HCT116 (cell line): ENCODE data around the gene FCER1G. TPM values are rescaled to one million over a fixed set of nuclear protein-coding genes. Genes with fewer than 3 reads are reported as not detected.

ENCODE experiments used
- ATAC-seq: fragments of 200-7000 bp; cut with Tn5 transposase; 2 replicates; pipeline ENCODE4 v1.9.1; 2020; ENCODE audit warnings: mild to moderate bottlenecking, moderate library complexity
- BruUV-seq: library from RNA; stranded (reverse); fragments of 400-500 nt; replicated peaks from 2 replicates; lab custom pipeline; 2021; lab: Mats Ljungman, UMichigan
- CTCF ChIA-PET: fragments of 300-600 bp; sonication (Branson Sonifier 250); formaldehyde crosslinking; loops from one replicate; lab custom pipeline; 2021; ENCODE audit warnings: antibody characterized with exemption; lab: Charles Lee
- POLR2A ChIA-PET: fragments of 300-600, 350-600 bp; sonication (Branson Sonifier 250); formaldehyde crosslinking; loops from one replicate; lab custom pipeline; 2021; ENCODE audit warnings: antibody characterized with exemption; lab: Charles Lee
- RAD21 ChIA-PET, 2 experiments: fragments of 300-600 bp; sonication (Branson Sonifier 250); formaldehyde crosslinking; loops; one replicate each; lab custom pipeline; 2023; ENCODE audit warnings: low total read pairs in 2 of 2; ENCODE audit not compliant: uncharacterized antibody in 2 of 2, unreplicated experiment in 2 of 2, low non-redundant PET in 1 of 2; lab: Charles Lee
- DNase-seq: peaks from one replicate; pipeline ENCODE4 v3.0.0-alpha.2; 2010; ENCODE audit warnings: low read depth, low spot score
- H2AFZ ChIP-seq: fragments of 200-600 bp; shearing (Covaris generic), sonication (generic); 2 replicates; pipeline ENCODE4 v1.6.1; 2017; ENCODE audit warnings: low read depth, mixed run types, mixed read lengths, antibody characterized with exemption, low read length; ENCODE audit not compliant: poor library complexity, severe bottlenecking
- H3K27ac ChIP-seq: 2 replicates; pipeline ENCODE4 v1.5.1; 2012; ENCODE audit warnings: low read depth, low read length
- H3K27me3 ChIP-seq: fragments of 200-600 bp; sonication (generic); 2 replicates; pipeline ENCODE4 v1.6.1; 2016; ENCODE audit warnings: mixed run types, low read length, mixed read lengths; ENCODE audit not compliant: insufficient read depth
- H3K36me3 ChIP-seq, 2 experiments: fragments of 200-500 bp in 1 of 2; fragments of 200-600 bp in 1 of 2; sonication (Bioruptor generic) in 1 of 2; sonication (generic) in 1 of 2; 2 replicates each; pipeline versions ENCODE4 v1.5.1 to v1.6.1; 2014 to 2016; ENCODE audit warnings: low read length in 2 of 2, inconsistent platforms in 1 of 2, mixed read lengths in 1 of 2, mixed run types in 1 of 2; ENCODE audit not compliant: insufficient read depth in 2 of 2, control insufficient read depth in 1 of 2
- H3K4me1 ChIP-seq, 2 experiments: fragments of 200-600 bp in 1 of 2; sonication (generic) in 1 of 2; 2 replicates each; pipeline versions ENCODE4 v1.5.1 to v1.6.1; 2012 to 2017; ENCODE audit warnings: low read length in 2 of 2, inconsistent platforms in 1 of 2, mild to moderate bottlenecking in 1 of 2, mixed read lengths in 1 of 2, mixed run types in 1 of 2, moderate library complexity in 1 of 2; ENCODE audit not compliant: insufficient read depth in 2 of 2, control insufficient read depth in 1 of 2
- H3K4me2 ChIP-seq: fragments of 200-600 bp; sonication (generic); 2 replicates; pipeline ENCODE4 v1.6.1; 2017; ENCODE audit warnings: mixed run types, low read length, mixed read lengths
- H3K4me3 ChIP-seq, 2 experiments: fragments of 200-600 bp in 1 of 2; sonication (generic) in 1 of 2; replicated peaks in 1 of 2; 2 replicates each; pipeline ENCODE4 v1.5.1; 2011 to 2016; ENCODE audit warnings: low read length in 2 of 2, control low read depth in 1 of 2, low read depth in 1 of 2, mild to moderate bottlenecking in 1 of 2, mixed read lengths in 1 of 2, mixed run types in 1 of 2
- H3K79me2 ChIP-seq: fragments of 200-600 bp; sonication (generic); 2 replicates; pipeline ENCODE4 v1.6.1; 2017; ENCODE audit warnings: mild to moderate bottlenecking, mixed run types, low read length, moderate library complexity, mixed read lengths; ENCODE audit not compliant: insufficient read depth
- H3K9ac ChIP-seq: fragments of 200-600 bp; sonication (generic); 2 replicates; pipeline ENCODE4 v1.6.1; 2016; ENCODE audit warnings: low read length, mixed read lengths
- H3K9me2 ChIP-seq: fragments of 200-600 bp; sonication (generic), shearing (Covaris generic); 2 replicates; pipeline ENCODE4 v1.6.1; 2017; ENCODE audit warnings: mixed run types, mild to moderate bottlenecking, moderate library complexity; ENCODE audit not compliant: insufficient read depth
- H3K9me3 ChIP-seq, 2 experiments: fragments of 200-500 bp in 1 of 2; fragments of 200-600 bp in 1 of 2; sonication (Bioruptor generic) in 1 of 2; sonication (generic) in 1 of 2; 2 replicates each; pipeline ENCODE4 v1.6.1; 2014 to 2017; ENCODE audit warnings: low read length in 2 of 2, mixed read lengths in 2 of 2, inconsistent platforms in 1 of 2, low read depth in 1 of 2, mild to moderate bottlenecking in 1 of 2, mixed run types in 1 of 2, moderate library complexity in 1 of 2; ENCODE audit not compliant: control insufficient read depth in 1 of 2, insufficient read depth in 1 of 2
- H4K20me1 ChIP-seq: fragments of 200-600 bp; sonication (generic), shearing (Covaris generic); 2 replicates; pipeline ENCODE4 v1.6.1; 2017; ENCODE audit warnings: mixed run types, mild to moderate bottlenecking, moderate library complexity; ENCODE audit not compliant: insufficient read depth
- ATF3 ChIP-seq: IDR thresholded peaks from 2 replicates; pipeline ENCODE4 v1.6.1; 2012
- CTCF ChIP-seq, 3 experiments: fragments of 200-600 bp in 1 of 3; sonication (generic) in 1 of 3; IDR thresholded peaks in 2 of 3; conservative IDR thresholded peaks in 1 of 3; 2 replicates each; pipeline ENCODE4 v1.5.1; 2012 to 2017; ENCODE audit warnings: low read depth in 2 of 3, low read length in 2 of 3, antibody characterized with exemption in 1 of 3, borderline replicate concordance in 1 of 3, control low read depth in 1 of 3, mild to moderate bottlenecking in 1 of 3, mixed read lengths in 1 of 3, mixed run types in 1 of 3, moderate library complexity in 1 of 3; ENCODE audit not compliant: insufficient read depth in 1 of 3
- EGR1 ChIP-seq: IDR thresholded peaks from 2 replicates; pipeline ENCODE4 v1.6.1; 2012; ENCODE audit warnings: low read depth
- ELF1 ChIP-seq: IDR thresholded peaks from 2 replicates; pipeline ENCODE4 v1.6.1; 2012; ENCODE audit warnings: low read depth, borderline replicate concordance
- EZH2 ChIP-seq: fragments of 200-600 bp; sonication (generic); IDR thresholded peaks from 2 replicates; pipeline ENCODE4 v1.6.1; 2017; ENCODE audit warnings: antibody characterized with exemption, mixed run types
- FOSL1 ChIP-seq: IDR thresholded peaks from 2 replicates; pipeline ENCODE4 v1.6.1; 2012; ENCODE audit warnings: low read depth
- JUND ChIP-seq: IDR thresholded peaks from 2 replicates; pipeline ENCODE4 v1.6.1; 2012
- MAX ChIP-seq: IDR thresholded peaks from 2 replicates; pipeline ENCODE4 v1.6.1; 2012
- POLR2A ChIP-seq: IDR thresholded peaks from 2 replicates; pipeline ENCODE4 v1.7.0; 2011; ENCODE audit warnings: borderline replicate concordance; ENCODE audit not compliant: insufficient read depth, insufficient read length; ENCODE audit errors: extremely low read depth
- POLR2AphosphoS5 ChIP-seq: IDR thresholded peaks from 2 replicates; pipeline ENCODE4 v1.6.1; 2011; ENCODE audit warnings: mild to moderate bottlenecking, low read depth, low read length, moderate library complexity
- RAD21 ChIP-seq: IDR thresholded peaks from 2 replicates; pipeline ENCODE4 v1.6.1; 2012; ENCODE audit warnings: low read depth, mild to moderate bottlenecking
- REST ChIP-seq: IDR thresholded peaks from 2 replicates; pipeline ENCODE4 v1.6.1; 2012; ENCODE audit warnings: low read depth
- SIN3A ChIP-seq: IDR thresholded peaks from 2 replicates; pipeline ENCODE4 v1.6.1; 2012; ENCODE audit warnings: low read depth
- SP1 ChIP-seq: IDR thresholded peaks from 2 replicates; pipeline ENCODE4 v1.6.1; 2012; ENCODE audit warnings: low read depth
- SRF ChIP-seq: IDR thresholded peaks from 2 replicates; pipeline ENCODE4 v1.6.1; 2012; ENCODE audit warnings: low read depth
- YY1 ChIP-seq: IDR thresholded peaks from 2 replicates; pipeline ENCODE4 v1.6.1; 2011; ENCODE audit warnings: low read length, low read depth, moderate library complexity, mild to moderate bottlenecking; ENCODE audit not compliant: insufficient replicate concordance; ENCODE audit errors: extremely low read depth
- ZBTB33 ChIP-seq: IDR thresholded peaks from 2 replicates; pipeline ENCODE4 v1.6.1; 2011; ENCODE audit warnings: mild to moderate bottlenecking, low read length, moderate library complexity; ENCODE audit not compliant: insufficient replicate concordance; ENCODE audit errors: extremely low read depth
- ZNF274 ChIP-seq: fragments of 200-500 bp; sonication (Bioruptor generic); IDR thresholded peaks from 2 replicates; pipeline ENCODE4 v1.6.1; 2014; ENCODE audit warnings: mild to moderate bottlenecking, low read depth, low read length, inconsistent platforms
- intact Hi-C: fragments of 100-400 bp; cut with micrococcal nuclease; formaldehyde crosslinking; loops from 2 replicates; pipeline ENCODE4 v1.10.0; 2022
- total RNA-seq: library from RNA; stranded (reverse); gene quantifications from one replicate; pipeline ENCODE4 v1.2.1, GENCODE V29; 2021; ENCODE audit not compliant: unreplicated experiment

FCER1G gene
- total RNA-seq, 1 experiment from 2014 or later = 0.86 TPM

GRCh38 chr1:161198897-161199431, 16.1 kb upstream of the FCER1G start, which contains the start of gene ADAMTS4:
Gene ADAMTS4 (minus strand): TSS chr1:161199054. CDS start chr1:161198627, 427 bp downstream.
- Histone ChIP-seq H3K9me3 (no peaks in the 10 kb centered on the region), H2AFZ (no peak within 1 kb of the TSS), H3K36me3 (peaks cover under 1 to 7% of the 10 kb centered on the region in 2 experiments; a peak in 2 of 4 replicates), H3K4me1 (peaks cover 8 to 38% of the 10 kb centered on the region in 2 experiments; a peak in 3 of 4 replicates), H4K20me1 (no peaks in the 10 kb centered on the region), H3K4me2 (no peak within 1 kb of the TSS), H3K27me3 (no peaks in the 10 kb centered on the region), H3K79me2 (peaks cover 17% of the 10 kb centered on the region), H3K9ac (no peak within 1 kb of the TSS), H3K4me3 (no peak within 1 kb of the TSS), H3K27ac (no peak within 1 kb of the TSS), H3K9me2 (no peaks in the 10 kb centered on the region)
- intact Hi-C loops = no loop called here
- TF ChIP-seq FOSL1 (no peak), SIN3A (no peak), SP1 (no peak), RAD21 (no peak), MAX (no peak), ZNF274 (no peak), ELF1 (no peak), EZH2 (no peak), SRF (no peak), POLR2A (no peak), EGR1 (no peak), POLR2AphosphoS5 (no peak), YY1 (no peak), JUND (no peak), ZBTB33 (no peak), CTCF (IDR thresholded peaks at IDR 0.05 in 2 of 3, conservative IDR thresholded peaks at IDR 0.05 in 1 of 3; ENCODE audit: borderline replicate concordance in 1 of 3, insufficient read depth in 1 of 3, low read depth in 2 of 3, low read length in 2 of 3) (no peak), REST (no peak), ATF3 (no peak)
- no TSS peak for BruUV-seq
- DNase-seq (no peak), ATAC-seq (no peak)
- ChIA-PET POLR2A (no interaction called here), RAD21 (no interaction called here), CTCF (interaction anchor here (1.0 to 1.6 kb wide), 2 partner anchors 18 to 241 kb away, joined by 3 to 4 read pairs; no protein-coding TSS in a partner anchor)
